ENCODE data around the gene GARIN5A.

Gene GARIN5A

DNA sequence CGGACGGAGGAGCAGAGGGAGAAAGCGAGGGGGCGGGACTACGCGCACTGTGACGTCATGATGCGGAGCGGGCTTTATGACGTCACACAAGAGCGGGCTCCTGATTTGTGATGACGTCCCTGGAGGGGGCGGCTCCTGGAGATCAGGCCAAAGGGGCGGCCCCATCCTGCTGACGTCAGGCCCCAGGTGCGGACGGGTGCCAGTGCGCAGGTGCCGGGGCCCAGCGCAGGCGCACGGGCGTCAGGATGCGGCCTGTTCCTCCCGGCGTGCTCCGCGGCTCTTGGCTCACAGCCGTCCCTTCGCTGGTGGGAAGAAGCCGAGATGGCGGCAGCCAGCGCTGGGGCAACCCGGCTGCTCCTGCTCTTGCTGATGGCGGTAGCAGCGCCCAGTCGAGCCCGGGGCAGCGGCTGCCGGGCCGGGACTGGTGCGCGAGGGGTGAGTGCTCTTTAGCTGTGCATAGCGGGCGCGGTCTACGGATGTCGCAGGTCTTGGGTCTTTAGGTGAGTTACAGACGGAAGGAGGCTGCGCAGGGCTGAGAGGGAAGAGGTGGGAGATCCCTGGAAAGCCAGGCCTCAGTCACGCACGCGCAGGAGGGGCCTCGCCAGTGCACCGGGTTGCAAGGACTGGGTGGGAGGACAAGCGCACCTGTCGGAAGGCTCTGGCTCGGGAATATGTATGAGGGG, at the start of gene GARIN5A, which contains the start of gene EMC10:
Gene GARIN5A, minus strand, starts transcription at position 625 of the 683 bp plus-strand sequence. Its CDS starts 460 bp downstream, at position 165.
Gene EMC10, plus strand, starts transcription at position 284 of the 683 bp plus-strand sequence. Its CDS starts 38 bp downstream, at position 322.
- peak; percentile 87 to 94 (median 90) for DNase-seq (ENCODE audit: low read depth in 3 of 3)

DNA sequence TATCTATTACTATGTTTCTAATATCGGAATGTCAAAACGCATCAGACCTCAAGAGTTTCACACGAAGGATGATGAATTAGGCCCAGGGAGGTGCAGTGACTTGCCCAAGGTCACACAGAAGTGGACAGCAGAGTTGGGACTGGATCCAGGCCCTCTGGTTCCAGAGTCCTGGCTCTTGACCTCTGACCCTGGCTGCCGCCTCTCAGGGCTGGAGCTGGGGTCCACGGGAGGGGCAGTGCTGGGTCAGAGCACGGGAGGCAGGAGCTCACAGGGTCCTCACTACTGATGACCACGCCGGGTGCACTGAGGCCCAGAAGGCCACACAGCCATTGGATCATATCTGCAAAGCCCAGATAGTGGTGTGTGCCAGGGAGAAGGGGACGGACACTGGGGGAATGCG, 46.2 kb upstream of the GARIN5A start:
- DNase-seq (ENCODE audit: low read depth in 3 of 3) = no peak

DNA sequence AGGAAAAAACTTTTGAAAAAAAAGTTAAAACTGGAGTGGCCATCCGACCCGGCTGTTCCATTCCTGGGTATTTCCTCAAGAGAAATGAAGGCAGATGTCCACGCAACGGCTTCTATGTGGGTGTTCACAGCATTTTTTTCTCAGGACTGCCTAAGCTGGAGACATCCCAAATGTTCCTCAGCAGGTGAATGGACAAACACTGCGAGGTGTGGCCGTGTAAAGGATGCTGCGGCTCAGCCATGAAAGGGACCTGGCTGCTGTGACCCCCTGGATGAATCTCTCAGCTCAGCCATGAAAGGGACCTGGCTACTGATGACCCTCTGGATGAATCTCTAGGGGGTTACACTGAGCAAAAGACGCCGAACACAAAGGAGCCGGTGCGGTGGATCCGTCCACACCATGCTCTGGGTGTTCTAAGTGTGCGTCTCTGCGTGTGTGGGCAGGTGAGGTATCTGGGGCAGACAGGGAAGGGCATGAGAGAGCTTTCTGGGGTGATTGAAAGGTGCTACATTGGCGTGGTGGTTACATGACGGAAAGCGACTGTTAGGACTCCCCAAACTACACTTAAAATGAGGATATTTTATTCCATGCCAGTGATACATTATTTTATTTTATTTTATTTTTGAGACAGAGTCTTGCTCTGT, 44.3 kb upstream of the GARIN5A start:
- DNase-seq (ENCODE audit: low read depth in 3 of 3) = no peak

DNA sequence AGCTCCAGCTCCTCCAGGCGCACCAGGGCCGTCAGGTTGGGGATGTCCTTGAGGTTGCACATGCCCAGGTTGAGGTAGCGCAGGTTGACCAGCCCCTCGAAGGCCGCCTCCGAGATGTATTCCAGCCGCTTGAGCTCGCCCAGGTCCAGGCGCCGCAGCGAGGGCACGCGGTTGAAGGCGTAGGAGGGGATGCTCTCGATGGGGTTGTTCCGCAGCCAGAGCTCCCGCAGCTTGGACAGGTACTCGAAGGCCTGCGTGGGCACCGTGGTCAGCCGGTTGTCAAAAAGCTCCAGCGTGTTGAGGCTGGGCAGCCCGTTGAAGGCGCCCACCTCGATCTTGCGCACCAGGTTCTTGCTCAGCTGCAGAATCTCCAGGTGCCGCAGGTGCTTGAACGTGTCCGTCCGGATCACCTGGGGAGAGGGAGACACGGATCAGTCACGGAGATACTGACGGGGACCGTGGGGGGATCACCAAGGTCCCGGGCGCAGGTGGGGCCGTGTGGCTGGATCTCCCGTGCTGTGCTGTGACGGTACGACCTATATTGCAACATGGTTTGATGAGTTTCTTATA, 42.4 kb upstream of the GARIN5A start:
- DNase-seq (ENCODE audit: low read depth in 3 of 3) = no peak

DNA sequence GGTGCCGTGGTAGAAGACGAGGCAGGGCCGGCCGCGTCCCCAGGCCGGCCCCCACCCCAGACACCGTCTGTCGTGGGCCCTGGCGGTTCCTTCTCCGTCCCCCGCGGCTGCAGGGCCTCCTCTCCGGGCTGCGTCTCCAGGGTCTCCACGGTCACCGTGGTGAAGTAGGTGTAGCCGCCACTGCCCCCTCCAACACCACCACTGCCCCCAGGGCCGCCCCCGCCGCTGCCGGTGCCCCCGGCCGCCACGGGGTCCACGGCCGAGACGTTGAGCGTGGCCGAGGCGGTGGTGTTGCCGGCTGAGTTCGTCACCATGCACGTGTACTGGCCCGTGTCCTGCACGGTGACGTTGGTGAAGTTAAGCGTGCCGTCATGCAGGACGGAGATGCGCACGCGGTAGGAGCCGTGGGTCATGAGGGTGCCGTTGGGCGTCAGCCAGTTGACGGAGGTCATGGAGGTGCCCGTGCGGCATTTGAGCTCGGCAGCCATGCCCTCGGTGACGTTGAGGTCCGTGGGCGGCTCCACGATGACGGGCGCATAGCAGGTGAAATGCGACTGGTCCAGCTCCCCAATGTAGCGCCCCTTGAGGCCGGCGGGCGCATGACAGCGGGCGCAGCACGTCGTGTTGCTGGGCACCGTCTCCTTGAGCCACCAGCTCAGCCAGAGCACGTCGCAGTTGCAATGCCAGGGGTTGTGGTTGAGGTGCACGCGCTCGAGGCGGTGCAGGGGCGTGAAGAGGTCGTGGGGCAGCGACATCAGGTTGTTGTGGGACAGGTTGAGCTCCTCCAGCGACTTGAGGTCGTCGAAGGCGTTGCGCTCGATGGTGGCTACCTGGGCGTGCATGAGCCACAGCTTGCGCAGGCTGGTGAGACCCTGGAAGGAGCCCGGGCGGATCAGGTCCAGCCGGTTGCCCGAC, 41.7 kb upstream of the GARIN5A start:
- DNase-seq (ENCODE audit: low read depth in 3 of 3) = no peak

DNA sequence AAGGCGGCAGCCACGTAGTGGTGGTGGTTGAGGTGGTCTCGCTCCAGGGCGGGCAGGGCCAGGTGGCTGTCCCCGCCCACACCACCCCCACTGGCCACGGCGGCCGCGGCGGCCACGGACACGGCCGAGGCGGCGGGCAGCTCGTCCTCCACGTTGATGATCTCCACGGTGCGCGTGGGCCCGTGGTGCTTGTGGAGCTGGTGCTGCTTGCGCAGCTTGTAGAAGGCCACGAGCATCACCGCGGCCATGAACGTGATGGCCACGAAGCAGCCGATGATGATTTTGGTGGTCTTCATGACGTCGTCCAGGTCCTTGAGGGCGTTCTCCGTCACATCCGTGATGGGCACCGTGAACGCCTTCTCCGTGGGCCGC, 41.0 kb upstream of the GARIN5A start:
- DNase-seq (ENCODE audit: low read depth in 3 of 3) = no peak

DNA sequence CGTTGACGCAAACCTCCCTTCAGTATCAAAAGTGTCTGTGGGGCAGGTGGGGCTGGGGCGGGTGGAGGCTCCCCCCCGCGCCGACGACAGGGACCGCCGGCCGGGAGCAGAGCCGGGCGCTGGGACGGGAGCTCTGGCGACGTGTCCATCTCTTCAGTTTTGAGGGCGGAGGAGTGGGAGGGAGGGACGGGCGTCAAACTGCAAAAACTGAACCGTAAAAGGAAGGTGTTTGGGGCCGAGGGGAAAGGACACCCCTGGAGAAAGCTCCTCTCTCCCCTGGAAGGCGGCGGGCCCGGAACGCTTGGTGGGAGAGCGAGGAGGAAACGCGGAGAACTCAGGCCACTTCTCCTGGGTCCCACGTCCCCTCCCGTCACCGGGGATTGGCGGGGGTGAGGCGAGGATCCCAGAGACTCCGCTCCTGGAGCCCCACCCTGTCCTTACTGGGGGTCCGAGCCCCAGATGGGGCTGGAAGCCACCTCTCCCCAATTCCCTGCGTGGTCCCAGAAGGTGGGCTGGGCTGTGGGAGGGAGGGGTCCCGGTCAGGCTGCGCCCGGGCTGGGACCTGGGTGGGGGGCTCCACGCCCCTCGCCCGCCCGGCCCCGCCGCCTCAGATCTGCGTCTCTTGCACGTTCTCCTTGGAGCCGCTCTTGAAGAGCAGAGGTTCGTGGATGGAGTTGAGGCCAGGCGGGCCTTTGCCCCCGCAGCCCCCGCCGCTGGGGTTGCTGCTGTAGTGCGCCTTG, 40.5 kb upstream of the GARIN5A start:
- no peak for DNase-seq (ENCODE audit: low read depth in 3 of 3)

DNA sequence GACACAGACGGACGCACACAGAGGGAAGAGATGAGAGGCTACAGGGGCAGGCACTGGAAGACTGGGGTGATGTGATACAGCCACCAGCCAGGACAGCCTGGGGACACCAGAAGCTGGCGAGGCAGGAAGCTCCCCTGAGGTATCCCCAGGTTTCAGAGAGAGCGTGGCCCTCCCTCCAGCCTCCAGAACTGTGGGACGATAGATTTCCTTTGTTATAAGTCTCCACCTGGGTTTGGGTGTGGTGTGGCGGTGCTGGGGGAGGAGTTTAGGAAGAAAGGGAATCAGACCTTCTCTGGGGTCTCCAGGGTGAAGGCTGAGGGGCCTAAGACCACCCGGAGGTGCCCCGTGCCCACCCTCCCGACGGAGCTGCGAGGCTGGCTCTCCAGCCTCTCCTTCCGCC, 39.8 kb upstream of the GARIN5A start:
- no peak for DNase-seq (ENCODE audit: low read depth in 3 of 3)

DNA sequence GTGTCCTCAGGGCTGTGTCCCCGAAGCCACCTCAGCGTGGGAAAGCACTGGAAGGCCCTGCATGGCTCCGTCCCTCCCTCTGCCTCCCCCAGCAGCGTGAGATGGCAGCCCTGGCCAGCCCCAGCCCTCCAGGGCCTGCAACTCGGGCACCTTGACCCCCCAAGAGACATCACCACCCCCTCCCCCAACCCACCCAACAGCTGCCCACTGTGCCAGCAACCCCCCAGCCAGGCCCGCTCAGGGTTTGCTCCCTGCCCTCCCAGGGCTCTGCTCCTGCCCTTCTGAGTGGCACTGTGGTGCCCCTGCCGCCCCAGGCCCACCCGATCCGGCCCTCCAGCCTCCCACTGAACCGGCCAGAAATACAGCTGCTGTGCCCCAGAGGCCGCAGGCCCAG, 38.5 kb upstream of the GARIN5A start:
- no peak for DNase-seq (ENCODE audit: low read depth in 3 of 3)

DNA sequence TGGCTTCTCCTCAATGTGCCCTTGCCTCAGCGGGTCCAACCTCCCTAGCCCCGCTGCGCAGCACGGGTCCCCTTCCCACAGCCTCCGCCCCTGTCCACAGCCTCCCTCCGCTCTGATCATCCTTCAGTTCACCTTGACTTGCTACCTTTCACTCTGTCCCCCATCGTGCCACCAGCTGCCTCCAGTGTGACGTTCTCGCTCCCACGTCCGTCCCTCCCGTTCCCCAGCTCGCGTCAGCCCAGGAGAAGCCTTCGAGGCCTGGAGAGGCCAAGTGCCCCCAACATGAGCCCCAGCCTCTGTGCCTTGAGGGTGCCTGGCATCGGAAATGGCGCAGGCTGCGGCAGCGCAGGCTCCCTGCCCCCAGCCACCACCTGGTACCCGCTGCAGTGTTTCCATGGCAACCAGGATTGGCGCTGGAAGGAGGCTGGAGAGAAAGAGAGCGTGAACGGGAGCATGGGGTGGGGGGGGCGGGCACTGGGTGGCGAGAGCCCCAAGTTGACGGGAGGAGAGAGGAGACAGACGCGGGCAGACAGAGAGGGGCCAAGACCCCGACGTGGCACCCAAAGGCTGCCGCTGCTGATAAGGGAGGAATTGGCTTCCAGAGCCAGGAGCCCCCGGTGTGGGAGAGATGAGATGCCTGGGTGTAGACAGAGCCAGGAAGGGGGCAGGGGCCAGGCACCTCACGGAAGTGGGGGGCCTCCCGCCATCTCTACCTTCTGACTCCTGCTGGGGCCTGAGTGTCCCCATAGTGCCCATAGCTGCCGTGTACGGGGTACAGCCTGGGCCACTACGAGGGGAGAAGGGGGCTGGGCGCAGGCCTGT, 37.9 kb upstream of the GARIN5A start:
- DNase-seq (ENCODE audit: low read depth in 3 of 3) = no peak

DNA sequence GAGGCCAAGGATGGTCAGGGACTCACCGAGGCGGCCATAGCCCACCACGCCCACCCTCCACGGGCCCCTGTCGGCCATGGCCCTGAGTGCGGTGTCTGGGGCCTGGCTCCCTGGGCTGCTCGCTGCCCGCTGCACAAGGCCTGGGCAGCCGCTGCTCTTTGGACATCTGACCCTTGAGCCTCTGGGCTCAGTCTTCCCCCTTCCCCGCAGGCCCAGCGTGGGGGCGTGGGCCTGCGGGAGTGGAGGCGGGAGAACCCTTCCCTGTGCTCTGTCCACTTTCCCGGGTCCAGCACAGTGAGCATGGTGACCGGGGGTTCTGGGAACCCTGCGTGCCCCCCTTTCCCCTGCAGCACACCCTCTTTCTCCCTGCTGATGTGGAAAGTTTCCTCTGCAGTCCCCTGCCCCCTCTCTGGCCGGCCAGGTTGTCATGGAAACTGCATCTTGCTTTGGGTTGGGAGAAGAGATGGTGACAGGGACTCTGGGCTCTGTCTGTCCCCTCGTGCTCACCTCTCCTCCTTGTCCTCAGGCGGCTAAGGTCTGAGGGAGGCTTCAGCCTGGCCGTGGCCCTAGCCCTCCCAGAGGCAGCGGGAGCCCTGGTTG, 37.2 kb upstream of the GARIN5A start, which contains the start of gene ASPDH:
Gene ASPDH, minus strand, starts transcription at position 168 of the 600 bp plus-strand sequence. Its CDS starts 90 bp downstream, at position 78.
- no peak for DNase-seq (ENCODE audit: low read depth in 3 of 3)

DNA sequence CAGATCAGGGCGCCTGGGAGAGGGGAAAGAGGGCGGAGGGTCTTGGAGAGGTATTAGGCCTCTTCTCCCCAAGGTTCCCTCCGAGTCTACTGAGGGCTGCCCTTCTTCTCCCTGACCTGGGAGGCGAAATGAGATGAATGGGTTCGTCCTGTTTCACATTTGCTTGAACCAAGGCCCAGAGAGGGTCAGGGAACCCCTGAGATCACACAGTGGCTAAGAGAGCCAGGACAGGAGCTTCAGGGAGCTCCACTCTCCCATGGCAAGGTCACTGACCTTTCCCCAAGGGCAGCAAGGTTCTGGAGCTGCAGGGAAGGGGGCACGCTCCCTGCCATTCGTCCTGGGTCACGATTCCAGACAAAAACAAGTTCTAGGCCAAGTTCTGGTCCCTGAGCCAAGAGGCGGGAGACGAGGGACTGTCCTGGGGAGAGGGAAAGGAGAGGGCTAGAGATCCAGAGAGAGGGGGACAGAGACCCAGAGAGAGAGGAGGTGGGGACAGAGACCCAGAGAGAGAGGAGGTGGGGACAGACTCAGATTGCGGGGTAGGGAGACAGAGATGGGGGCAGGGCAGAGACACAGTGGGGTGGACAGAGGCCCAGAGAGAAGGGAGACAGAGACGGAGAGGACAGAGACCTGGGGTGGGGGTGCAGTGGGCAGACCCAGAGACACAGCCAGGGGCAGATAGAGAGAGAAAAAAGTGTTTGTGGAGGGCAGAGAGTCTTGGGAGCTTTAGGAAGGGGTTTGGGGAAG, 36.5 kb upstream of the GARIN5A start:
- no peak for DNase-seq (ENCODE audit: low read depth in 3 of 3)

DNA sequence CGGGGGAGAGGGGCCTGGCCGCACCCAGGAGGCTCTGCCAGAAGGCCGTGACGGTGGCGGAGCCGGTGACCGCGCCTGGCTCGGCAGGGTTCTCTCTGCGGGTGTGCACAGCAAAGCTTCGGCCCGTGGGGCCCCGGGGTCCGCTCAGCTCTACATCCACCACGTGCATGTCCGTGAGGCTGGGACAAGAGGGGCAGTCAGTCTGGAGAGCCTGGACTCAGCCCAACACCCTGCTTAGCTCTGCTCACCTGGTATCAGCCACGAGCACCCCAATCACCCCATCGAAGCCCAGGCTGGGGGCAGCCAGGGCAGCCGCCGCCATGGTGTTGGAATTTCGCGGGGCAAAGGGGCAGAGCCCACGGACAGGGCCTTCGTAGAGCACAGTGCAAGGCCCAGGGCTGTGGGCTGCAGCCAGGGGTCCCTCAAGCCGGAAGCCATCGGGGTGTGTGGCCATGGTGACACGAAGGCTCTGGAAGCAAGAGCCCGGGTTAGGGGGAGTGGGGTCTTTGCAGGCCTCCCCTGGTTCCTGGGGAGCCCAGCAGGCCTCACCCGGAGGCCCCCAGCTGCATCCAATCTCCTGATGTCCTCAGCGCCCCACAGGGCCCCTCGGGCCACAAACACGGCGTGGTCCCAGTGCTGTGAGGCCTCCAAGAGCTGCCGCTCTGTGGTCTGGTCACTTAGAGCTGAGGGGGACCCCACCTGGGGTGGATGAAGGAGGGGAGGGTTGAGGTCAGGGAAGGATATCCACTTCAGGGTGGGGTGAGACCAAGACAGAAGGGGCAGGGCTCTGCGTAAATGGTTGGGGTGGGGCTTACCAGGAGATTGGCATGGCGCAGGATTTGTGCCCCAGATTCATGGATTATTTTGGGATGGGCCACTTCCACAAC, 35.7 kb upstream of the GARIN5A start:
- DNase-seq (ENCODE audit: low read depth in 3 of 3) = no peak

DNA sequence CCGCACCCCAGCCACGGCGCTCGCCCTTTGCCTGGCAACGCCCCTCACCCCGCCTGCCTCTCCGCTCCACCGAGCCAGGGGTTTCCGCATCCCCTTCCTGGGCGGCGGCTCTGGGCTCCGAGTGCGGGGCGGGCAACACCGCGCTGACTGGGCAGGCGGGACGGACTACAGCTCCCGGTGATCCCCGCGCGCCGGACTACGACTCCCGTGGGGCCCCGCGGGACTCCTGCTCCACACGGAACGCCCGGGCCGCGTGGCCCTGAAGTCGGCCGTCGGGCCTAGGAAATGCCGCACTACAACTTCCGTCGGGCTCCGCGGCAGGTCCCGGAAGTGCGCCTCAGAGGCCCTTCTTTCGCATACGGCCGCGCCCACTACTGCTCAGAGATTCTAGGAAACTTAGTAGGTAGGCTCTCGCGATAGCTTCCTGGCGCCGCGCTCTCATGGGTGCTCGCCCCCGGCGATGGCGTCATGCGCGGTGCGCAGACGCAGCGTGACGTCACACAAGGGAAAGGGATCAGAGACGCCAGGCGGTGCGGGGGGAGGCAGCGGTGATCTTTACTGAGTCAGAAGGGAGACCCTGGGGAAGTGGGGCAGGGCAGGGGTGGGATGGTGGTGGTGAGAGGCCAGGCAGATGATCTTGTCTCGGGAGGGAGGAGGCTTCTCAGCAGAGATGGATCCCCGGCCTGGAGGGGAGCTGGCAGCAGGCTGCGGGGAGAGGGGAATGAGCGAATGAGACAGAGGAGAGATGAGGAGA, 34.6 kb upstream of the GARIN5A start, which contains the start of gene JOSD2:
Gene JOSD2, minus strand, starts transcription at position 123 of the 754 bp plus-strand sequence. CDS start 760 bp downstream, outside the sequence.
- DNase-seq (ENCODE audit: low read depth in 3 of 3) = peak; percentile 94 to 95 (median 94)

DNA sequence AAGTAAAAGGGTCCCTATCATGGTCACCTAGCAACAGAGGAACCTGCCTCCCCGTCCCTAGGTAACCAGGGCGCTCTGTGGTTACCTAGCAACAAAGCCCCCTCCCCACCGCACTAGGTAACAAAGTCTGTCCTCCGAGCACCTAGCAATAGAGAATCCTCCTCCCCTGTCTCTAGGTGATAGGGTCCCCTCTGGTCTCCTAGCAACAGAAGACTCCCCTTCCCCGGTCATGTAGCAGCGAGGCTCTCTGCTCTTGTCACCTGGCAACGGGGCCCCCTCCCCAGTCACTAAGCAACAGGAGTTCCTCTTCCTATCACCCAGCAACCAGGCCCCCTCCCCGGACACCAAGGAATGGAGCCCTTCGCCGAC, 34.0 kb upstream of the GARIN5A start:
- DNase-seq (ENCODE audit: low read depth in 3 of 3) = no peak

DNA sequence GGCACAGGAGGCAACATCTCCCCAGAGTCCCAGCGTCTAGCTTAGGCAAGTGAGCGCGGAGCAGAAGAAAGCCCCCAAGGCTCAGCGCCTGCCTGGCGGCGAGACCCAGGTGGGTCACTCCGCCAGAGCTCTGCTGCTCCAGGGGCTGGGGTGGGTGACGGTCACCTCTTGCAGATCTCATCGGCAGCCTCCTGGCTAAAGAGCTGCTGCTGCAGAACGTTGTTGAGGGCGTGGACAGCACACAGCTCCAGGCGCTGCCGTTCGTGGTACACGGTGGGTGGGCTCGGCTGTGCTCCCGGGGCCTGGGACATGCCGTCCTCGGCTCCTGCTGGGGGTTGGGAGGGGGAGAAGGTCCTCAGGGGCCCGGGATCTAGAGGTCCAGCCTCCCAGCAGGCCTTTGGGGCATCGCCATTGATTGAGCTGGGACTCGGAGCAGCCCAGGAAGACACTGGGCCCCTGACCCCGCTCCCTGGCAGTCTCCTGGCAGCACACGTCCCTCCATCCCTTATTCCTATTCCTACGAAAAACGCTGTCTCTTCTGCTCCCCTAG, 33.5 kb upstream of the GARIN5A start:
- DNase-seq (ENCODE audit: low read depth in 3 of 3) = no peak

DNA sequence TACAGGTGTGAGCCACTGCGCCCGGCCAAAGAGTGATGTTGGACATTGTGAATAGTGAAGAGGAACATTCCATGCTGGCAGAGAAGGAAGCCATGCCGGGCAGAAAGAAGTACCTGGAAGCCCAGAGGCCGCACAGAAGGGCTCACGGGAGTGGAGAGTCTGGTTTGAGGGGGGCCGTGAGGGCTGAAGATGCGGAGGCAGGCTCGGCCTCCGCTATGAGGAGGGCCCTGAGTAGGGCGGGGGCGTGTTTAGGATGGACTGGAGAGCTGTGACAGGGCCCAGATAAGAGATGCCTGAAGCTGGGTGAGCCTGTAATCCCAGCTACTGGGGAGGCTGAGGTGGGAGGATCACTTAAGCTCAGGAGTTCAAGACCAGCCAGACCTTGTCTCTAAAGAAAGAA, 32.7 kb upstream of the GARIN5A start:
- DNase-seq (ENCODE audit: low read depth in 3 of 3) = no peak

Measured in stimulated activated CD4-positive, alpha-beta T cell treated with anti-CD3 and anti-CD28 coated beads, TNF-alpha, amount 100 ng/mL, for 24 hours (primary cell).